ENCODE measurements around the gene UQCR11.

DNA sequence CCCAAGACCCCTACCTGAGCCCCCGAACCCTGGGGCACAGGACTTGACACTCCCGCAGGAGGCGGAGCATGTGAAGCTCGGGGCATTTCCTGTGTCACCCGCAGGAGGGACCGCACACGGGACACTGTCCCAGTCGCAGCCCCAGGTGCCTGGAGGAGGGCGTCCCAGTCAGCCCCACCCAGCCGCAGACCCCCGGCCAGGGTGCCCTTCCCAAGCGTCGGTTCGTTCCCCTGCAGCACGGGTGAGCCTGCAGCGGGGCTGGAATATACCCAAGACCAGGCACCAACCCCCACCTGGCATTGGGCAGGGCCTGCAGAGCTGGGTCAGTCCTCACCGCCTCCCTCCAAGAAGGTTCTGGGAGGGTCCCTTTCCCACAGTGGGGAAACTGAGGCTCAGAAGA, 25.5 kb upstream of the UQCR11 start:
- no peak for TF ChIP-seq POLR2AphosphoS5 (IDR thresholded peaks at IDR 0.05; ENCODE audit: borderline replicate concordance, low read depth, low read length)
- no peak for TF ChIP-seq FOXP2 (optimal IDR thresholded peaks at IDR 0.05; ENCODE audit: control extremely low read depth, extremely low read length, insufficient read depth)

Measured in SK-N-MC (cell line).